Measurements from ENCODE around the gene GBX2.

- TF ChIP-seq, protein P1, sequence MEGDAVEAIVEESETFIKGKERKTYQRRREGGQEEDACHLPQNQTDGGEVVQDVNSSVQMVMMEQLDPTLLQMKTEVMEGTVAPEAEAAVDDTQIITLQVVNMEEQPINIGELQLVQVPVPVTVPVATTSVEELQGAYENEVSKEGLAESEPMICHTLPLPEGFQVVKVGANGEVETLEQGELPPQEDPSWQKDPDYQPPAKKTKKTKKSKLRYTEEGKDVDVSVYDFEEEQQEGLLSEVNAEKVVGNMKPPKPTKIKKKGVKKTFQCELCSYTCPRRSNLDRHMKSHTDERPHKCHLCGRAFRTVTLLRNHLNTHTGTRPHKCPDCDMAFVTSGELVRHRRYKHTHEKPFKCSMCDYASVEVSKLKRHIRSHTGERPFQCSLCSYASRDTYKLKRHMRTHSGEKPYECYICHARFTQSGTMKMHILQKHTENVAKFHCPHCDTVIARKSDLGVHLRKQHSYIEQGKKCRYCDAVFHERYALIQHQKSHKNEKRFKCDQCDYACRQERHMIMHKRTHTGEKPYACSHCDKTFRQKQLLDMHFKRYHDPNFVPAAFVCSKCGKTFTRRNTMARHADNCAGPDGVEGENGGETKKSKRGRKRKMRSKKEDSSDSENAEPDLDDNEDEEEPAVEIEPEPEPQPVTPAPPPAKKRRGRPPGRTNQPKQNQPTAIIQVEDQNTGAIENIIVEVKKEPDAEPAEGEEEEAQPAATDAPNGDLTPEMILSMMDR (IDR thresholded peaks at IDR 0.05): no peak
- no peak for TF ChIP-seq POLR2A (IDR thresholded peaks at IDR 0.05)
These were observed 47.0 kb upstream of the GBX2 start for GRCh38 chr2:236215196-236215595.

Measured in esophagus squamous epithelium (tissue), 4 donors.